GM21528 (cell line): ENCODE measurements around the gene C6orf47.

Source experiments
- ATAC-seq: cut with Tn5 transposase; IDR thresholded peaks from one replicate; pipeline ENCODE4 v1.9.1; 2021; ENCODE audit warnings: mild to moderate bottlenecking, moderate library complexity; ENCODE audit not compliant: unreplicated experiment, low FRiP score

Gene C6orf47

GRCh38 chr6:31636698-31637596 is 23.6 kb downstream of the C6orf47 start:
- ATAC-seq = no peak

- ATAC-seq = no peak
These were observed 25.5 kb downstream of the C6orf47 start for GRCh38 chr6:31634969-31635575.

GRCh38 chr6:31634131-31634530 is 26.4 kb downstream of the C6orf47 start:
- no peak for ATAC-seq

GRCh38 chr6:31633447-31633846 is 27.1 kb downstream of the C6orf47 start:
- ATAC-seq = no peak

- no peak for ATAC-seq
These were observed 28.2 kb downstream of the C6orf47 start for GRCh38 chr6:31632279-31632946.

- ATAC-seq = no peak
These were observed 28.8 kb downstream of the C6orf47 start for GRCh38 chr6:31631681-31632278.

GRCh38 chr6:31631209-31631608 is 29.4 kb downstream of the C6orf47 start:
- ATAC-seq = no peak

GRCh38 chr6:31630177-31630934 is 30.2 kb downstream of the C6orf47 start:
- ATAC-seq = no peak

GRCh38 chr6:31629014-31629413 is 31.6 kb downstream of the C6orf47 start:
- no peak for ATAC-seq

GRCh38 chr6:31627690-31628287 is 32.8 kb downstream of the C6orf47 start:
- ATAC-seq = no peak

GRCh38 chr6:31626952-31627351 is 33.6 kb downstream of the C6orf47 start:
- no peak for ATAC-seq

GRCh38 chr6:31624070-31624469 is 36.5 kb downstream of the C6orf47 start:
- ATAC-seq = no peak

GRCh38 chr6:31622684-31623091 is 37.9 kb downstream of the C6orf47 start:
- ATAC-seq = no peak

GRCh38 chr6:31621991-31622390 is 38.6 kb downstream of the C6orf47 start:
- ATAC-seq = no peak

GRCh38 chr6:31621320-31621939 is 39.1 kb downstream of the C6orf47 start:
- no peak for ATAC-seq

GRCh38 chr6:31620586-31621319 is 39.8 kb downstream of the C6orf47 start, which contains the start of gene PRRC2A:
Gene PRRC2A, plus strand, starts transcription at chr6:31620715. Its CDS starts 2,075 bp downstream, at chr6:31622790.
- ATAC-seq = no peak

- ATAC-seq = peak; percentile 80
These were observed 40.6 kb downstream of the C6orf47 start for GRCh38 chr6:31619805-31620585.

GRCh38 chr6:31617010-31617409 is 43.6 kb downstream of the C6orf47 start:
- no peak for ATAC-seq
